ENCODE data around the gene FHDC1.

Gene FHDC1

GRCh38 chr4:153014460-153014859 lies 78.3 kb downstream of the FHDC1 start:
- DNase-seq = no peak

- no peak for DNase-seq
Measured at GRCh38 chr4:153016592-153016991, 80.5 kb downstream of the FHDC1 start.

- no peak for DNase-seq
Measured at GRCh38 chr4:153018031-153018430, 81.9 kb downstream of the FHDC1 start.

- no peak for DNase-seq
Measured at GRCh38 chr4:153018684-153019083, 82.6 kb downstream of the FHDC1 start.

- no peak for DNase-seq
Measured at GRCh38 chr4:153019906-153020305, 83.8 kb downstream of the FHDC1 start.

GRCh38 chr4:153020457-153020856 lies 84.3 kb downstream of the FHDC1 start:
- DNase-seq = no peak

GRCh38 chr4:153021276-153021675 lies 85.2 kb downstream of the FHDC1 start:
- DNase-seq = no peak

GRCh38 chr4:153022241-153022715 lies 86.2 kb downstream of the FHDC1 start:
- DNase-seq = no peak

- DNase-seq = no peak
Measured at GRCh38 chr4:153023139-153023538, 87.0 kb downstream of the FHDC1 start.

GRCh38 chr4:153023692-153024394 lies 87.7 kb downstream of the FHDC1 start:
- no peak for DNase-seq

GRCh38 chr4:153024466-153024865 lies 88.3 kb downstream of the FHDC1 start:
- no peak for DNase-seq

- DNase-seq = no peak
Measured at GRCh38 chr4:153025406-153025805, 89.3 kb downstream of the FHDC1 start.

- DNase-seq = no peak
Measured at GRCh38 chr4:153026591-153027346, 90.6 kb downstream of the FHDC1 start.

GRCh38 chr4:153027866-153028265 lies 91.7 kb downstream of the FHDC1 start:
- DNase-seq = no peak

- no peak for DNase-seq
Measured at GRCh38 chr4:153028535-153028934, 92.4 kb downstream of the FHDC1 start.

Data from CD4-positive, alpha-beta T cell treated with Interferon alpha-2 for 1 hour (primary cell).